HEK293 (cell line): ENCODE measurements around the gene DZIP3.

Experiments used
- CTCF ChIA-PET: fragments of 350-600 bp; formaldehyde crosslinking; extraction: SDS; loops from one replicate; lab custom pipeline; 2021; ENCODE audit warnings: antibody characterized with exemption; lab: Yijun Ruan, JAX
- POLR2A ChIA-PET: fragments of 300-600 bp; formaldehyde crosslinking; extraction: SDS; loops from one replicate; lab custom pipeline; 2020; ENCODE audit warnings: antibody characterized with exemption, inconsistent platforms; lab: Yijun Ruan, JAX
- H3K27ac ChIP-seq: fragments of 200-500 bp; sonication (Bioruptor generic); 2 replicates; pipeline ENCODE4 v1.5.1; 2014; ENCODE audit warnings: low read depth, low read length, control low read depth, inconsistent platforms; ENCODE audit errors: extremely low read depth
- H3K36me3 ChIP-seq, 2 experiments: fragments of 200-500 bp in 1 of 2; sonication (Bioruptor generic) in 1 of 2; 1 replicate in 1 of 2; 2 replicates in 1 of 2; pipeline ENCODE4 v1.5.1; 2014 to 2017; ENCODE audit warnings: inconsistent platforms in 2 of 2, low read length in 2 of 2; ENCODE audit not compliant: control insufficient read depth in 2 of 2, insufficient read depth in 1 of 2
- H3K4me1 ChIP-seq: fragments of 200-500 bp; sonication (Bioruptor generic); 2 replicates; pipeline ENCODE4 v1.5.1; 2014; ENCODE audit warnings: mild to moderate bottlenecking, low read length, inconsistent platforms; ENCODE audit not compliant: control insufficient read depth, insufficient read depth
- H3K4me3 ChIP-seq: 2 replicates; pipeline ENCODE4 v1.5.1; 2011; ENCODE audit warnings: low read depth, mild to moderate bottlenecking, control low read depth, low read length, moderate library complexity
- H3K9me3 ChIP-seq: fragments of 200-500 bp; sonication (Bioruptor generic); 2 replicates; pipeline ENCODE4 v1.5.1; 2014; ENCODE audit warnings: low read depth, low read length, inconsistent platforms; ENCODE audit not compliant: control insufficient read depth, insufficient read depth
- EGR2 ChIP-seq: fragments of 450-650 bp; formaldehyde crosslinking; IDR thresholded peaks from 2 replicates; pipeline ENCODE4 v1.5.1; 2016; ENCODE audit warnings: low read depth, missing biosample characterization, missing genetic modification characterization
- GLI2 ChIP-seq: fragments of 450-650 bp; formaldehyde crosslinking; IDR thresholded peaks from 2 replicates; pipeline ENCODE4; 2017; ENCODE audit warnings: missing biosample characterization, missing genetic modification characterization, low read depth, borderline replicate concordance
- RBAK ChIP-seq: fragments of 450-650 bp; formaldehyde crosslinking; IDR thresholded peaks from 2 replicates; pipeline ENCODE4 v1.5.1; 2016; ENCODE audit warnings: missing biosample characterization, missing genetic modification characterization
- REPIN1 ChIP-seq: fragments of 450-650 bp; formaldehyde crosslinking; IDR thresholded peaks from 2 replicates; pipeline ENCODE4 v1.5.1; 2017; ENCODE audit warnings: missing biosample characterization, missing genetic modification characterization, low read depth
- TRIM28 ChIP-seq: IDR thresholded peaks from 2 replicates; pipeline ENCODE4 v1.6.1; 2011; ENCODE audit warnings: low read length, control low read depth, borderline replicate concordance
- ZEB2 ChIP-seq: fragments of 450-650 bp; formaldehyde crosslinking; IDR thresholded peaks from 2 replicates; pipeline ENCODE4 v1.5.1; 2016; ENCODE audit warnings: missing biosample characterization, missing genetic modification characterization
- ZNF112 ChIP-seq: fragments of 450-650 bp; formaldehyde crosslinking; IDR thresholded peaks from 2 replicates; pipeline ENCODE4 v1.5.0; 2017; ENCODE audit warnings: missing biosample characterization, missing genetic modification characterization
- ZNF214 ChIP-seq: fragments of 450-650 bp; formaldehyde crosslinking; IDR thresholded peaks from 2 replicates; pipeline ENCODE4 v1.5.1; 2017; ENCODE audit warnings: missing biosample characterization, mild to moderate bottlenecking, missing genetic modification characterization, borderline replicate concordance
- ZNF433 ChIP-seq: fragments of 450-650 bp; formaldehyde crosslinking; IDR thresholded peaks from 2 replicates; pipeline ENCODE4 v1.5.1; 2016; ENCODE audit warnings: missing biosample characterization, missing genetic modification characterization, low read depth
- ZNF560 ChIP-seq: fragments of 450-650 bp; formaldehyde crosslinking; IDR thresholded peaks from 2 replicates; pipeline ENCODE4 v1.5.1; 2017; ENCODE audit warnings: missing biosample characterization, missing genetic modification characterization, borderline replicate concordance
- ZNF596 ChIP-seq: fragments of 450-650 bp; IDR thresholded peaks from 2 replicates; pipeline ENCODE4 v1.5.0; 2018; ENCODE audit warnings: missing biosample characterization, mild to moderate bottlenecking, missing genetic modification characterization, moderate library complexity
- ZNF660 ChIP-seq: fragments of 450-650 bp; IDR thresholded peaks from 2 replicates; pipeline ENCODE4 v1.5.1; 2018; ENCODE audit warnings: missing biosample characterization, mild to moderate bottlenecking, missing genetic modification characterization
- ZNF768 ChIP-seq: fragments of 450-650 bp; formaldehyde crosslinking; IDR thresholded peaks from 2 replicates; pipeline ENCODE4 v1.5.1; 2018; ENCODE audit warnings: missing biosample characterization, mild to moderate bottlenecking, missing genetic modification characterization
- ZNF776 ChIP-seq: fragments of 450-650 bp; formaldehyde crosslinking; IDR thresholded peaks from 2 replicates; pipeline ENCODE4 v1.5.0; 2017; ENCODE audit warnings: missing biosample characterization, missing genetic modification characterization, borderline replicate concordance
- TF ChIP-seq, protein P1 (sequence below): fragments of 450-650 bp; formaldehyde crosslinking; IDR thresholded peaks from 2 replicates; pipeline ENCODE4 v1.5.1; 2017; ENCODE audit warnings: missing biosample characterization, missing genetic modification characterization
- TF ChIP-seq, protein P2 (sequence below): fragments of 450-650 bp; formaldehyde crosslinking; IDR thresholded peaks from 2 replicates; pipeline ENCODE4 v1.5.1; 2016; ENCODE audit warnings: missing biosample characterization, missing genetic modification characterization
- TF ChIP-seq, protein P3 (sequence below): IDR thresholded peaks from 2 replicates; pipeline ENCODE4 v1.6.1; 2011; ENCODE audit warnings: mild to moderate bottlenecking, low read depth, low read length, borderline replicate concordance
- TF ChIP-seq, protein P4 (sequence below): fragments of 450-650 bp; formaldehyde crosslinking; IDR thresholded peaks from 2 replicates; pipeline ENCODE4 v1.5.1; 2016; ENCODE audit warnings: missing biosample characterization, missing genetic modification characterization

DZIP3 gene

DNA sequence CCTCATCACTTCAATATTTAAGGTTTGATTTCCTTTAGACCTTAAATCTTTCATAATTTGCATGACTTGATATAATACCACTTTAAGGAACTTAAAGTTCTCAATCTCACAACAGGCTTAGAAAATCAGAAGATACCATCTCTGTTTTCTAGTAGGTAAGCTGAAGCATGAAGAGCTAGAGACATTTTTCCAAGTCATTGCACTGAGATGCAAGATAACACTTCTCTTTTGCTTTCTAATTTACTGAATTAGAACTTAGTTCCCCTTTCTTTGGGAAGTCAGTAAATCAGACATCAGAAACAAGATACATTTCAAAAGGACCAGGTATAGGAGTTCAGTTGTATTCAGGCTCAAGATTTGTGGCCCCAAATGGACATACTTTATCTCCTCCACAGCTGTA lies 79.7 kb downstream of the DZIP3 start:
- POLR2A ChIA-PET, result no interaction called here
- Histone ChIP-seq H3K4me3 (no peak overlapping the region), H3K4me1 (no peaks in the 10 kb centered on the region), H3K9me3 (no peaks in the 10 kb centered on the region), H3K36me3 (peaks cover 0 to 39% of the 10 kb centered on the region in 2 experiments; a peak in 1 of 3 replicates), H3K27ac (no peak overlapping the region)
- CTCF ChIA-PET, result interaction anchor here (1.1 to 1.5 kb wide), 2 partner anchors 246 to 249 kb away, joined by 4 to 6 read pairs; no protein-coding TSS in a partner anchor
- TF ChIP-seq REPIN1, result no peak
- TF ChIP-seq ZEB2 (tag by site-specific recombination), result no peak
- TF ChIP-seq, protein P1, sequence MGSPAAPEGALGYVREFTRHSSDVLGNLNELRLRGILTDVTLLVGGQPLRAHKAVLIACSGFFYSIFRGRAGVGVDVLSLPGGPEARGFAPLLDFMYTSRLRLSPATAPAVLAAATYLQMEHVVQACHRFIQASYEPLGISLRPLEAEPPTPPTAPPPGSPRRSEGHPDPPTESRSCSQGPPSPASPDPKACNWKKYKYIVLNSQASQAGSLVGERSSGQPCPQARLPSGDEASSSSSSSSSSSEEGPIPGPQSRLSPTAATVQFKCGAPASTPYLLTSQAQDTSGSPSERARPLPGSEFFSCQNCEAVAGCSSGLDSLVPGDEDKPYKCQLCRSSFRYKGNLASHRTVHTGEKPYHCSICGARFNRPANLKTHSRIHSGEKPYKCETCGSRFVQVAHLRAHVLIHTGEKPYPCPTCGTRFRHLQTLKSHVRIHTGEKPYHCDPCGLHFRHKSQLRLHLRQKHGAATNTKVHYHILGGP (tag by site-specific recombination), result no peak
- no peak for TF ChIP-seq ZNF214 (tag by site-specific recombination)
- TF ChIP-seq ZNF660 (tag by site-specific recombination), result no peak
- TF ChIP-seq GLI2, result no peak
- TF ChIP-seq ZNF776 (tag by site-specific recombination), result no peak
- TF ChIP-seq ZNF596, result no peak
- TF ChIP-seq, protein P2, sequence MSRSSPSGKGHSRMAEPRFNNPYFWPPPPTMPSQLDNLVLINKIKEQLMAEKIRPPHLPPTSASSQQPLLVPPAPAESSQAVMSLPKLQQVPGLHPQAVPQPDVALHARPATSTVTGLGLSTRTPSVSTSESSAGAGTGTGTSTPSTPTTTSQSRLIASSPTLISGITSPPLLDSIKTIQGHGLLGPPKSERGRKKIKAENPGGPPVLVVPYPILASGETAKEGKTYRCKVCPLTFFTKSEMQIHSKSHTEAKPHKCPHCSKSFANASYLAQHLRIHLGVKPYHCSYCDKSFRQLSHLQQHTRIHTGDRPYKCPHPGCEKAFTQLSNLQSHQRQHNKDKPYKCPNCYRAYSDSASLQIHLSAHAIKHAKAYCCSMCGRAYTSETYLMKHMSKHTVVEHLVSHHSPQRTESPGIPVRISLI (tag by site-specific recombination), result no peak
- TF ChIP-seq, protein P3, sequence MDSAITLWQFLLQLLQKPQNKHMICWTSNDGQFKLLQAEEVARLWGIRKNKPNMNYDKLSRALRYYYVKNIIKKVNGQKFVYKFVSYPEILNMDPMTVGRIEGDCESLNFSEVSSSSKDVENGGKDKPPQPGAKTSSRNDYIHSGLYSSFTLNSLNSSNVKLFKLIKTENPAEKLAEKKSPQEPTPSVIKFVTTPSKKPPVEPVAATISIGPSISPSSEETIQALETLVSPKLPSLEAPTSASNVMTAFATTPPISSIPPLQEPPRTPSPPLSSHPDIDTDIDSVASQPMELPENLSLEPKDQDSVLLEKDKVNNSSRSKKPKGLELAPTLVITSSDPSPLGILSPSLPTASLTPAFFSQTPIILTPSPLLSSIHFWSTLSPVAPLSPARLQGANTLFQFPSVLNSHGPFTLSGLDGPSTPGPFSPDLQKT, result no peak
- no peak for TF ChIP-seq ZNF768
- no peak for TF ChIP-seq EGR2 (tag by site-specific recombination)
- TF ChIP-seq, all 188 proteins: peak for 0

DNA sequence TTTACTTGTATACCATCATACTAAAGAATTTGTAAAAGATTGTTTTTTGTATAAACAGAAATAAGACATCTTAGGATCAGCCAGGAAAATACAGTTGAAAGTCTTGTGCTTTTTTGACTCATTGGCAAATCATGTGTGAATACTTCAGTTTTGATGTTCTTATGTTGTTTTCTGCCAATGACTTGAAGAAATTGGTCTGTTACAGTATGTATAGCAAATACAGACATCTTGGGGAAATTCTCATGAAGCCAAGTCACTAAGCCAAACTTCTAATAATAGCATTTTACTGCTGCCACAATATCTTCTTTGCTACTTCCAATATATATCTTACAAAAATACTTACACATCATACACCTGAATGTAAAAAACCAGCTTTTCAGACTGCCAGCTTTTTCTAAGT lies 83.2 kb downstream of the DZIP3 start:
- Histone ChIP-seq H3K27ac (no peak overlapping the region), H3K4me1 (no peaks in the 10 kb centered on the region), H3K36me3 (peaks cover 0 to 47% of the 10 kb centered on the region in 2 experiments; a peak in 1 of 3 replicates), H3K9me3 (no peaks in the 10 kb centered on the region)
- POLR2A ChIA-PET, result no interaction called here
- TF ChIP-seq TRIM28, result no peak
- TF ChIP-seq ZNF768, result no peak
- TF ChIP-seq, protein P4, sequence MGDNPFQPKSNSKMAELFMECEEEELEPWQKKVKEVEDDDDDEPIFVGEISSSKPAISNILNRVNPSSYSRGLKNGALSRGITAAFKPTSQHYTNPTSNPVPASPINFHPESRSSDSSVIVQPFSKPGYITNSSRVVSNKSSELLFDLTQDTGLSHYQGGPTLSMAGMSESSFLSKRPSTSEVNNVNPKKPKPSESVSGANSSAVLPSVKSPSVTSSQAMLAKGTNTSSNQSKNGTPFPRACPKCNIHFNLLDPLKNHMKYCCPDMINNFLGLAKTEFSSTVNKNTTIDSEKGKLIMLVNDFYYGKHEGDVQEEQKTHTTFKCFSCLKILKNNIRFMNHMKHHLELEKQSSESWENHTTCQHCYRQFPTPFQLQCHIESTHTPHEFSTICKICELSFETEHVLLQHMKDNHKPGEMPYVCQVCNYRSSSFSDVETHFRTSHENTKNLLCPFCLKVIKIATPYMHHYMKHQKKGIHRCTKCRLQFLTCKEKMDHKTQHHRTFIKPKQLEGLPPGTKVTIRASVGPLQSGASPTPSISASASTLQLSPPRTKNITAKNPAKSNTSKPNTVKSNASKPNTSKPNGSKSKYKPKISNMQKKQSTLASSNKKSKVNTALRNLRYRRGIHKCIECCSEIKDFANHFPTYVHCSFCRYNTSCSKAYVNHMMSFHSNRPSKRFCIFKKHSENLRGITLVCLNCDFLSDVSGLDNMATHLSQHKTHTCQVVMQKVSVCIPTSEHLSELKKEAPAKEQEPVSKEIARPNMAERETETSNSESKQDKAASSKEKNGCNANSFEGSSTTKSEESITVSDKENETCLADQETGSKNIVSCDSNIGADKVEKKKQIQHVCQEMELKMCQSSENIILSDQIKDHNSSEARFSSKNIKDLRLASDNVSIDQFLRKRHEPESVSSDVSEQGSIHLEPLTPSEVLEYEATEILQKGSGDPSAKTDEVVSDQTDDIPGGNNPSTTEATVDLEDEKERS (tag by site-specific recombination), result no peak
- no peak for TF ChIP-seq ZNF112 (tag by site-specific recombination)
- TF ChIP-seq ZNF560 (tag by site-specific recombination), result no peak
- no peak for TF ChIP-seq RBAK (tag by site-specific recombination)
- no peak for TF ChIP-seq ZNF433 (tag by site-specific recombination)
- TF ChIP-seq, all 188 proteins: peak for 0
- H3K4me3 ChIP-seq, result no peak overlapping the region
- CTCF ChIA-PET, result no interaction called here
